Neural progenitor cell (in vitro differentiated cells): ENCODE measurements around the gene ANKRD23.

Experiments
- CTCF ChIP-seq: fragments of 200-600 bp; sonication (generic); IDR thresholded peaks from 2 replicates; pipeline ENCODE4 v1.5.1; 2017; ENCODE audit warnings: antibody characterized with exemption, mild to moderate bottlenecking
- EZH2 ChIP-seq: fragments of 200-600 bp; sonication (generic); IDR thresholded peaks from 2 replicates; pipeline ENCODE4 v1.6.1; 2017; ENCODE audit warnings: antibody characterized with exemption, mild to moderate bottlenecking, moderate library complexity

- TF ChIP-seq CTCF (no peak), EZH2 (no peak)
Observed at GRCh38 chr2:96856776-96857666, 13.2 kb upstream of the ANKRD23 start.
